Testis (tissue), 3 donors: ENCODE results near the gene SLC39A13. TPM values are rescaled to one million over a fixed set of nuclear protein-coding genes. Genes with fewer than 3 reads are reported as not detected.
"Not testable (repeated sequence)": the region's sequence is repeated elsewhere in the genome, so short reads cannot be mapped to it uniquely, and the experiment has no call there.

Source experiments
- DNase-seq: peaks from one replicate; pipeline ENCODE4 v3.0.0-alpha.2; 2019
- H3K27ac ChIP-seq, 2 donors: fragments of 200-600 bp; sonication (generic); one replicate each; pipeline ENCODE4 v1.5.1; 2019
- H3K27me3 ChIP-seq: fragments of 200-600 bp; sonication (generic); one replicate; pipeline ENCODE4 v1.5.1; 2019
- H3K36me3 ChIP-seq: fragments of 200-600 bp; sonication (generic); one replicate; pipeline ENCODE4 v1.5.1; 2017; ENCODE audit warnings: low read depth; ENCODE audit errors: missing control alignments
- H3K4me1 ChIP-seq: fragments of 200-600 bp; sonication (generic); one replicate; pipeline ENCODE4 v1.5.1; 2019
- H3K4me3 ChIP-seq, 2 donors: fragments of 200-600 bp; sonication (generic); one replicate each; pipeline ENCODE4 v1.5.1; 2017 to 2019
- H3K9me3 ChIP-seq: fragments of 200-600 bp; sonication (generic); one replicate; pipeline ENCODE4 v1.5.1; 2017
- CTCF ChIP-seq, 3 experiments: fragments of 450-650 bp in 2 of 3; fragments of 200-600 bp in 1 of 3; sonication (generic) in 1 of 3; IDR thresholded peaks; one replicate each; pipeline ENCODE4 v1.5.1; 2016 to 2019; ENCODE audit warnings: antibody characterized with exemption in 3 of 3, mild to moderate bottlenecking in 2 of 3, moderate library complexity in 1 of 3
- POLR2A ChIP-seq: fragments of 450-650 bp; IDR thresholded peaks from one replicate; pipeline ENCODE4 v1.6.1; 2017; ENCODE audit warnings: antibody characterized with exemption, mild to moderate bottlenecking, moderate library complexity
- WGBS, 2 donors: methylation state at CpG; one replicate each; pipeline ENCODE4 v1.1.5; 2018; 5-methylcytosine and 5-hydroxymethylcytosine counted together
- intact Hi-C: fragments of 100-400 bp; cut with DNase I; formaldehyde crosslinking; loops from one replicate; pipeline ENCODE4 v1.15.1; 2023; ENCODE audit warnings: low total_unique reads
- polyA plus RNA-seq: library from polyadenylated mRNA; stranded (reverse); fragments of 350-450 nt; fragmentation: Illumina TruSeq; extraction: RNeasy Lipid Tissue Mini Kit (QIAGEN cat#74804); gene quantifications from one replicate; pipeline ENCODE4 v1.2.3, GENCODE V29; 2014; ENCODE audit warnings: low read depth, low replicate concordance; ENCODE audit not compliant: insufficient read depth
- total RNA-seq, 2 donors: library from RNA; depleted of rRNA; stranded (reverse); fragments of >200 nt; gene quantifications; one replicate each; pipeline ENCODE4 v1.2.3, GENCODE V29; 2016

The SLC39A13 gene
- total and polyA plus RNA-seq, 3 donors from 2014 or later = 95.1 to 99.2 (median 98.1) TPM

- Histone ChIP-seq H3K27ac (no peak overlapping the region), H3K9me3 (no peaks in the 10 kb centered on the region), H3K27me3 (no peaks in the 10 kb centered on the region), H3K4me1 (peaks cover 6% of the 10 kb centered on the region), H3K36me3 (no peaks in the 10 kb centered on the region), H3K4me3 (no peak overlapping the region)
- intact Hi-C loops = loop anchor here (10.0 kb wide), 1 partner anchor 77 kb away; the partner anchor contains the start of gene SPI1
- WGBS, 2 donors = 93 to 94% methylated on average over 4 of the region's 4 CpGs
- TF ChIP-seq POLR2A (no peak), CTCF (IDR thresholded peaks at IDR 0.05) (no peak)
- DNase-seq = no peak
These were observed 43.0 kb downstream of the SLC39A13 start for GRCh38 chr11:47451436-47451835.

GRCh38 chr11:47451990-47452389, 43.6 kb downstream of the SLC39A13 start:
- Histone ChIP-seq H3K4me1 (peaks cover 6% of the 10 kb centered on the region), H3K9me3 (no peaks in the 10 kb centered on the region), H3K36me3 (no peaks in the 10 kb centered on the region), H3K4me3 (no peak overlapping the region), H3K27me3 (no peaks in the 10 kb centered on the region), H3K27ac (no peak overlapping the region)
- TF ChIP-seq CTCF (IDR thresholded peaks at IDR 0.05) (no peak), POLR2A (no peak)
- DNase-seq = no peak
- intact Hi-C loops = loop anchor here (10.0 kb wide), 1 partner anchor 77 kb away; the partner anchor contains the start of gene SPI1
- WGBS, 2 donors = 95 to 97% methylated on average over 4 of the region's 4 CpGs

GRCh38 chr11:47453365-47453764, 45.0 kb downstream of the SLC39A13 start:
- peak; percentile 44 for DNase-seq
- 59 to 89% methylated on average over 8 of the region's 8 CpGs for WGBS, 2 donors
- H3K27me3 ChIP-seq = no peaks in the 10 kb centered on the region

GRCh38 chr11:47454258-47454671, 45.9 kb downstream of the SLC39A13 start:
- H3K4me1 ChIP-seq, H3K27ac ChIP-seq, H3K27me3 ChIP-seq, H3K4me3 ChIP-seq, H3K36me3 ChIP-seq, H3K9me3 ChIP-seq: not testable (repeated sequence)
- intact Hi-C loops = loop anchor here (10.0 kb wide), 1 partner anchor 79 kb away; the partner anchor contains the start of gene SPI1
- peak; percentile 48 to 56 (median 54) for TF ChIP-seq CTCF (IDR thresholded peaks at IDR 0.05)
- WGBS, 2 donors = 18 to 32% methylated on average over 8 of the region's 8 CpGs
- DNase-seq = peak; percentile 86

More at GRCh38 chr11:47453365-47453764, 45.0 kb downstream of the SLC39A13 start:
- Histone ChIP-seq H3K36me3 (no peaks in the 10 kb centered on the region), H3K4me1 (peaks cover 6% of the 10 kb centered on the region), H3K9me3 (no peaks in the 10 kb centered on the region), H3K27ac (no peak overlapping the region), H3K4me3 (no peak overlapping the region)
- intact Hi-C loops = loop anchor here (10.0 kb wide), 1 partner anchor 79 kb away; the partner anchor contains the start of gene SPI1
- TF ChIP-seq POLR2A (no peak), CTCF (IDR thresholded peaks at IDR 0.05) (no peak)

- peaks cover 4% of the 10 kb centered on the region for H3K4me1 ChIP-seq
- intact Hi-C loops = no loop called here
- no peak overlapping the region for H3K4me3 ChIP-seq
- TF ChIP-seq POLR2A = no peak
- no peak for TF ChIP-seq CTCF (IDR thresholded peaks at IDR 0.05)
- no peak for DNase-seq
- WGBS, 2 donors = 96 to 98% methylated on average over 2 of the region's 2 CpGs
- H3K27me3 ChIP-seq = no peaks in the 10 kb centered on the region
- H3K27ac ChIP-seq = no peak overlapping the region
- H3K36me3 ChIP-seq = no peaks in the 10 kb centered on the region
- no peaks in the 10 kb centered on the region for H3K9me3 ChIP-seq
These were observed 52.3 kb downstream of the SLC39A13 start for GRCh38 chr11:47460571-47461235.
